ENCODE measurements around the gene GCNT2.

- no peak for TF ChIP-seq POLR2AphosphoS5 (IDR thresholded peaks at IDR 0.05; ENCODE audit: low read depth, low read length)
- no peak for TF ChIP-seq TAF1 (IDR thresholded peaks at IDR 0.05; ENCODE audit: borderline replicate concordance, insufficient read depth, low read length)
- TF ChIP-seq, protein P1, sequence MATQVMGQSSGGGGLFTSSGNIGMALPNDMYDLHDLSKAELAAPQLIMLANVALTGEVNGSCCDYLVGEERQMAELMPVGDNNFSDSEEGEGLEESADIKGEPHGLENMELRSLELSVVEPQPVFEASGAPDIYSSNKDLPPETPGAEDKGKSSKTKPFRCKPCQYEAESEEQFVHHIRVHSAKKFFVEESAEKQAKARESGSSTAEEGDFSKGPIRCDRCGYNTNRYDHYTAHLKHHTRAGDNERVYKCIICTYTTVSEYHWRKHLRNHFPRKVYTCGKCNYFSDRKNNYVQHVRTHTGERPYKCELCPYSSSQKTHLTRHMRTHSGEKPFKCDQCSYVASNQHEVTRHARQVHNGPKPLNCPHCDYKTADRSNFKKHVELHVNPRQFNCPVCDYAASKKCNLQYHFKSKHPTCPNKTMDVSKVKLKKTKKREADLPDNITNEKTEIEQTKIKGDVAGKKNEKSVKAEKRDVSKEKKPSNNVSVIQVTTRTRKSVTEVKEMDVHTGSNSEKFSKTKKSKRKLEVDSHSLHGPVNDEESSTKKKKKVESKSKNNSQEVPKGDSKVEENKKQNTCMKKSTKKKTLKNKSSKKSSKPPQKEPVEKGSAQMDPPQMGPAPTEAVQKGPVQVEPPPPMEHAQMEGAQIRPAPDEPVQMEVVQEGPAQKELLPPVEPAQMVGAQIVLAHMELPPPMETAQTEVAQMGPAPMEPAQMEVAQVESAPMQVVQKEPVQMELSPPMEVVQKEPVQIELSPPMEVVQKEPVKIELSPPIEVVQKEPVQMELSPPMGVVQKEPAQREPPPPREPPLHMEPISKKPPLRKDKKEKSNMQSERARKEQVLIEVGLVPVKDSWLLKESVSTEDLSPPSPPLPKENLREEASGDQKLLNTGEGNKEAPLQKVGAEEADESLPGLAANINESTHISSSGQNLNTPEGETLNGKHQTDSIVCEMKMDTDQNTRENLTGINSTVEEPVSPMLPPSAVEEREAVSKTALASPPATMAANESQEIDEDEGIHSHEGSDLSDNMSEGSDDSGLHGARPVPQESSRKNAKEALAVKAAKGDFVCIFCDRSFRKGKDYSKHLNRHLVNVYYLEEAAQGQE (IDR thresholded peaks at IDR 0.05; ENCODE audit: insufficient read depth in 1 of 2, low read depth in 2 of 2, low read length in 2 of 2), result no peak
Measured at GRCh38 chr6:10587656-10588406, 66.7 kb downstream of the GCNT2 start.
